ENCODE data around the gene ZNF485.

Gene ZNF485

GRCh38 chr10:43667317-43667731 is 61.1 kb downstream of the ZNF485 start:
- Histone ChIP-seq H3K27ac (no peak overlapping the region), H3K4me3 (peak overlapping the region; percentile 59)
- TF ChIP-seq, protein P1, sequence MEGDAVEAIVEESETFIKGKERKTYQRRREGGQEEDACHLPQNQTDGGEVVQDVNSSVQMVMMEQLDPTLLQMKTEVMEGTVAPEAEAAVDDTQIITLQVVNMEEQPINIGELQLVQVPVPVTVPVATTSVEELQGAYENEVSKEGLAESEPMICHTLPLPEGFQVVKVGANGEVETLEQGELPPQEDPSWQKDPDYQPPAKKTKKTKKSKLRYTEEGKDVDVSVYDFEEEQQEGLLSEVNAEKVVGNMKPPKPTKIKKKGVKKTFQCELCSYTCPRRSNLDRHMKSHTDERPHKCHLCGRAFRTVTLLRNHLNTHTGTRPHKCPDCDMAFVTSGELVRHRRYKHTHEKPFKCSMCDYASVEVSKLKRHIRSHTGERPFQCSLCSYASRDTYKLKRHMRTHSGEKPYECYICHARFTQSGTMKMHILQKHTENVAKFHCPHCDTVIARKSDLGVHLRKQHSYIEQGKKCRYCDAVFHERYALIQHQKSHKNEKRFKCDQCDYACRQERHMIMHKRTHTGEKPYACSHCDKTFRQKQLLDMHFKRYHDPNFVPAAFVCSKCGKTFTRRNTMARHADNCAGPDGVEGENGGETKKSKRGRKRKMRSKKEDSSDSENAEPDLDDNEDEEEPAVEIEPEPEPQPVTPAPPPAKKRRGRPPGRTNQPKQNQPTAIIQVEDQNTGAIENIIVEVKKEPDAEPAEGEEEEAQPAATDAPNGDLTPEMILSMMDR (IDR thresholded peaks at IDR 0.05) = no peak
- DNase-seq (ENCODE audit: low spot score) = no peak

All from coronary artery (tissue), 2 donors.